ENCODE data around the gene ACAP2. TPM values are rescaled to one million over a fixed set of nuclear protein-coding genes. Genes with fewer than 3 reads are reported as not detected.
"Not testable (repeated sequence)": the region's sequence is repeated elsewhere in the genome, so short reads cannot be mapped to it uniquely, and the experiment has no call there.

Gene ACAP2
- 38.2 and 46.3 TPM in 2 replicates for total RNA-seq

GRCh38 chr3:195442573-195443390 lies at the start of gene ACAP2:
ACAP2 (minus strand) TSS chr3:195443020; CDS start chr3:195442847, 173 bp downstream.
- Mint-ChIP-seq H3K9me3 (no peaks in the 10 kb centered on the region), H3K4me1 (ENCODE audit: low read depth) (peaks cover 42% of the 10 kb centered on the region), H3K27me3 (ENCODE audit: insufficient read depth) (no peaks in the 10 kb centered on the region), H3K36me3 (ENCODE audit: low read depth) (no peaks in the 10 kb centered on the region), H3K27ac (peak within 1 kb of the TSS; percentile 86), H3K4me3 (peak within 1 kb of the TSS; percentile 92)
- intact Hi-C loops (cut with micrococcal nuclease): loop anchor here (1.0 to 10.0 kb wide), 10 partner anchors 16 to 958 kb away; partner anchors contain the start of genes ATP13A3, FAM43A, LSG1 and TNK2
- peak; percentile 99 for DNase-seq (ENCODE audit: low spot score)

- Mint-ChIP-seq H3K27ac (no peak overlapping the region), H3K4me3 (no peak overlapping the region), H3K36me3 (ENCODE audit: low read depth) (no peaks in the 10 kb centered on the region), H3K9me3 (no peaks in the 10 kb centered on the region), H3K27me3 (ENCODE audit: insufficient read depth) (peaks cover 22% of the 10 kb centered on the region), H3K4me1 (ENCODE audit: low read depth) (no peaks in the 10 kb centered on the region)
- no peak for DNase-seq (ENCODE audit: low spot score)
- intact Hi-C loops (cut with micrococcal nuclease): no loop called here
Measured at GRCh38 chr3:195475614-195476013, 32.8 kb upstream of the ACAP2 start.

- peaks cover 22% of the 10 kb centered on the region for H3K27me3 Mint-ChIP-seq (ENCODE audit: insufficient read depth)
- H3K36me3 Mint-ChIP-seq (ENCODE audit: low read depth); intact Hi-C loops (cut with micrococcal nuclease); DNase-seq (ENCODE audit: low spot score); H3K4me3 Mint-ChIP-seq; H3K27ac Mint-ChIP-seq; H3K4me1 Mint-ChIP-seq (ENCODE audit: low read depth); H3K9me3 Mint-ChIP-seq: not testable (repeated sequence)
Measured at GRCh38 chr3:195475116-195475515, 32.3 kb upstream of the ACAP2 start.

GRCh38 chr3:195468841-195469240 lies 26.0 kb upstream of the ACAP2 start:
- no peaks in the 10 kb centered on the region for H3K27me3 Mint-ChIP-seq (ENCODE audit: insufficient read depth)
- H3K4me1 Mint-ChIP-seq (ENCODE audit: low read depth): peaks cover 12% of the 10 kb centered on the region
- no peak overlapping the region for H3K4me3 Mint-ChIP-seq
- no peak for DNase-seq (ENCODE audit: low spot score)
- H3K36me3 Mint-ChIP-seq (ENCODE audit: low read depth): peaks cover 3% of the 10 kb centered on the region
- H3K9me3 Mint-ChIP-seq: peaks cover 13% of the 10 kb centered on the region
- intact Hi-C loops (cut with micrococcal nuclease): loop anchor here (1.0 to 2.0 kb wide), 3 partner anchors 26 to 74 kb away; partner anchors contain the start of genes ACAP2 and PPP1R2
- no peak overlapping the region for H3K27ac Mint-ChIP-seq

GRCh38 chr3:195468391-195468776 lies 25.6 kb upstream of the ACAP2 start:
- no peaks in the 10 kb centered on the region for H3K27me3 Mint-ChIP-seq (ENCODE audit: insufficient read depth)
- peak overlapping the region; percentile 50 for H3K4me3 Mint-ChIP-seq
- peaks cover 3% of the 10 kb centered on the region for H3K36me3 Mint-ChIP-seq (ENCODE audit: low read depth)
- intact Hi-C loops (cut with micrococcal nuclease): loop anchor here (1.0 to 2.0 kb wide), 3 partner anchors 26 to 75 kb away; partner anchors contain the start of genes ACAP2 and PPP1R2
- peak overlapping the region; percentile 61 for H3K27ac Mint-ChIP-seq
- peaks cover 13% of the 10 kb centered on the region for H3K9me3 Mint-ChIP-seq
- no peak for DNase-seq (ENCODE audit: low spot score)
- H3K4me1 Mint-ChIP-seq (ENCODE audit: low read depth): peaks cover 12% of the 10 kb centered on the region

GRCh38 chr3:195467641-195468390 lies 25.0 kb upstream of the ACAP2 start:
- intact Hi-C loops (cut with micrococcal nuclease): loop anchor here (1.0 to 2.0 kb wide), 3 partner anchors 25 to 75 kb away; partner anchors contain the start of genes ACAP2 and PPP1R2
- peak overlapping the region; percentile 50 for H3K4me3 Mint-ChIP-seq
- peaks cover 3% of the 10 kb centered on the region for H3K36me3 Mint-ChIP-seq (ENCODE audit: low read depth)
- peak; percentile 12 for DNase-seq (ENCODE audit: low spot score)
- peak overlapping the region; percentile 61 for H3K27ac Mint-ChIP-seq
- peaks cover 13% of the 10 kb centered on the region for H3K9me3 Mint-ChIP-seq
- peaks cover 12% of the 10 kb centered on the region for H3K4me1 Mint-ChIP-seq (ENCODE audit: low read depth)
- no peaks in the 10 kb centered on the region for H3K27me3 Mint-ChIP-seq (ENCODE audit: insufficient read depth)

- H3K27ac Mint-ChIP-seq: no peak overlapping the region
- H3K36me3 Mint-ChIP-seq (ENCODE audit: low read depth): peaks cover 3% of the 10 kb centered on the region
- peaks cover 12% of the 10 kb centered on the region for H3K4me1 Mint-ChIP-seq (ENCODE audit: low read depth)
- intact Hi-C loops (cut with micrococcal nuclease): no loop called here
- H3K27me3 Mint-ChIP-seq (ENCODE audit: insufficient read depth): no peaks in the 10 kb centered on the region
- peaks cover 13% of the 10 kb centered on the region for H3K9me3 Mint-ChIP-seq
- no peak overlapping the region for H3K4me3 Mint-ChIP-seq
- DNase-seq (ENCODE audit: low spot score): no peak
Measured at GRCh38 chr3:195466251-195466650, 23.4 kb upstream of the ACAP2 start.

- intact Hi-C loops (cut with micrococcal nuclease); H3K36me3 Mint-ChIP-seq (ENCODE audit: low read depth); H3K27me3 Mint-ChIP-seq (ENCODE audit: insufficient read depth); H3K27ac Mint-ChIP-seq; H3K4me3 Mint-ChIP-seq; DNase-seq (ENCODE audit: low spot score); H3K9me3 Mint-ChIP-seq: not testable (repeated sequence)
- H3K4me1 Mint-ChIP-seq (ENCODE audit: low read depth): peaks cover 13% of the 10 kb centered on the region
Measured at GRCh38 chr3:195462922-195463321, 20.1 kb upstream of the ACAP2 start.

- Mint-ChIP-seq H3K4me3 (no peak overlapping the region), H3K4me1 (ENCODE audit: low read depth) (peaks cover 10% of the 10 kb centered on the region), H3K9me3 (no peaks in the 10 kb centered on the region), H3K27me3 (ENCODE audit: insufficient read depth) (peaks cover 1% of the 10 kb centered on the region), H3K36me3 (ENCODE audit: low read depth) (no peaks in the 10 kb centered on the region), H3K27ac (no peak overlapping the region)
- intact Hi-C loops (cut with micrococcal nuclease): no loop called here
- DNase-seq (ENCODE audit: low spot score): no peak
Measured at GRCh38 chr3:195462308-195462610, 19.4 kb upstream of the ACAP2 start.

- no peaks in the 10 kb centered on the region for H3K9me3 Mint-ChIP-seq
- H3K4me1 Mint-ChIP-seq (ENCODE audit: low read depth): peaks cover 10% of the 10 kb centered on the region
- intact Hi-C loops (cut with micrococcal nuclease): no loop called here
- no peaks in the 10 kb centered on the region for H3K36me3 Mint-ChIP-seq (ENCODE audit: low read depth)
- DNase-seq (ENCODE audit: low spot score): no peak
- H3K4me3 Mint-ChIP-seq: no peak overlapping the region
- H3K27me3 Mint-ChIP-seq (ENCODE audit: insufficient read depth): peaks cover 1% of the 10 kb centered on the region
- H3K27ac Mint-ChIP-seq: no peak overlapping the region
Measured at GRCh38 chr3:195461594-195462307, 18.9 kb upstream of the ACAP2 start.

- no peak for DNase-seq (ENCODE audit: low spot score)
Measured at GRCh38 chr3:195460091-195460713, 17.4 kb upstream of the ACAP2 start.

GRCh38 chr3:195458316-195458717 lies 15.5 kb upstream of the ACAP2 start:
- H3K36me3 Mint-ChIP-seq (ENCODE audit: low read depth): no peaks in the 10 kb centered on the region
- H3K27me3 Mint-ChIP-seq (ENCODE audit: insufficient read depth): peaks cover 1% of the 10 kb centered on the region
- no peaks in the 10 kb centered on the region for H3K9me3 Mint-ChIP-seq
- H3K27ac Mint-ChIP-seq: peak overlapping the region; percentile 80
- DNase-seq (ENCODE audit: low spot score): no peak
- peaks cover 21% of the 10 kb centered on the region for H3K4me1 Mint-ChIP-seq (ENCODE audit: low read depth)
- H3K4me3 Mint-ChIP-seq: no peak overlapping the region
- intact Hi-C loops (cut with micrococcal nuclease): loop anchor here (2.0 to 5.0 kb wide), 2 partner anchors 16 to 186 kb away; partner anchors contain the start of genes ACAP2 and XXYLT1

More at GRCh38 chr3:195460091-195460713, 17.4 kb upstream of the ACAP2 start:
- Mint-ChIP-seq H3K9me3 (no peaks in the 10 kb centered on the region), H3K4me3 (no peak overlapping the region), H3K27me3 (ENCODE audit: insufficient read depth) (peaks cover 1% of the 10 kb centered on the region), H3K4me1 (ENCODE audit: low read depth) (peaks cover 17% of the 10 kb centered on the region), H3K27ac (no peak overlapping the region), H3K36me3 (ENCODE audit: low read depth) (no peaks in the 10 kb centered on the region)
- intact Hi-C loops (cut with micrococcal nuclease): no loop called here

Data from activated T-helper 1 cell treated with anti-CD3 and anti-CD28 coated beads, Interleukin-12 subunit alpha, Interleukin-12 subunit beta, Interleukin-2, Interleukin-4 antibody, amounts not matched to agents 30 ng/mL and 10 ng/mL and 1 ng/mL, durations not matched to agents 14 hours and 24 hours and 36 hours (primary cell).